Embryonic facial prominence (tissue), 1 donor: ENCODE data around the gene KRTAP15-1.

Source experiments
- DNase-seq: peaks from one replicate; pipeline ENCODE4 v3.0.0-alpha.2; 2016; ENCODE audit errors: extremely low spot score

Gene KRTAP15-1

DNA sequence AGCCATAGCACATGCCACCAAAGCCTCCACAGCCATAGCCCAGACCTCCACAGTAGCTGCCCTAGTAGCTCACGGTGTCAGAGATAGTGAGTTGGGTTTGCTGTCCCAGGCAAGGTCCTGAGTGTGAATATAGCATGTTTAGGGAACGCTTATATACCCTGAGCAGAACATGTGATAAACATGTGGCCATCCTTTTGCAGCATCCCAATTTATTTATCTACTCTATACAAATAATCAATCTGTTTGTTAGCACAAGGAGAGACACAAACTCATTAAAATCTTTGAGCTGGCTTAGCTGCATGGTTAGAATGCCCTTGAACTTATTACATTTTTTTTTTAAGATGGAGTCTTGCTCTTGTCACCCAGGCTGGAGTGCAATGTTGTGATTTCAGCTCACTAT, 47.3 kb downstream of the KRTAP15-1 start, which contains the start of gene KRTAP19-2:
TSS of gene KRTAP19-2 (minus strand) at position 101 of the 400 bp plus-strand sequence. CDS start at position 13, 88 bp downstream.
- DNase-seq = no peak
